GM12875 (cell line): ENCODE results near the gene SORBS1.

ENCODE experiments used
- H3K4me3 ChIP-seq: one replicate; pipeline ENCODE4 v1.5.1; 2011; ENCODE audit warnings: low read depth, low read length, control low read depth
- TF ChIP-seq, protein P1 (sequence below): IDR thresholded peaks from 2 replicates; pipeline ENCODE4 v1.5.1; 2011; ENCODE audit warnings: low read depth, mild to moderate bottlenecking, control low read depth, inconsistent platforms, low read length, moderate library complexity, borderline replicate concordance; ENCODE audit not compliant: insufficient read depth

Gene SORBS1

DNA sequence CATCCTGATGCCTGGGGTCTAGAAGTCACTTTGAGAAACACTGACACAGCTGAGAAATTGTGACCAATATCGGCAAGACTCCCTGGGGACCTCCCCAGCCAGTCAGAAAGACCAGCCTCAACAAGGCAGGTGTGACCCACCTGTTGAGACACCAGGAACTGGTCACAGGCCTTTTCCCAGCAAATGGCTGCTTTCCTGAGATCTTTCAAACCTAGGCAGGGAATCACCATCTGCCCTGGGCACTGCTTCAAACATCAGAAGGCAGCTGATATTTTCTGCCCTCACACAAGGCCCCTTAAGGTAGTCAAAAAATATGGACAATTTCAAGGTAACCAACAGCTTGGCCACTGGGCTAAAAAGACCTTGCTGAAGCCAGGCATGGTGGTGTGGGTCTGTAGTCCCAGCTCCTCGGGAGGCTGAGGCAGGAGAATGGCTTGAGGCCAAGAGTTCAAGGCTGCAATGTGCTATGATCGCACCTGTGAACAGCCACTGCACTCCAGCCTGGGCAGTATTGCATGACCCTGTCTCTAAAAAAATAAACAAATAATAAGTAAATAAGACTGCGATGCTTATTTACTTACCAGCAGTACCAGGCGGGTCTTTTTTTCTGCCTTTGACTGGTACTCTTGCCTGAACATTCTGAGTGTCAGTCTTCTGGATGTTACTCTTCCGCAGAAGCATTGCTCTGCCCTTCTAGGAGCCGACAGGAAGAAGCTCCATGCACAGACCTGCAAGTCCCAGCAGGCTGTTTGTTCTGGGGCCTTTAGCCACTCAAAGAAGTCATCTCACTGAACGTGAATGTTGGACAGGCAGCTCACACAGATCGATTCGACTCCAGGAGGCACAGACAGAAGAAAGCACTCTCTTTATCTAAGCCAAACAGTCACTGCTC lies 59.7 kb downstream of the SORBS1 start:
- TF ChIP-seq, protein P1, sequence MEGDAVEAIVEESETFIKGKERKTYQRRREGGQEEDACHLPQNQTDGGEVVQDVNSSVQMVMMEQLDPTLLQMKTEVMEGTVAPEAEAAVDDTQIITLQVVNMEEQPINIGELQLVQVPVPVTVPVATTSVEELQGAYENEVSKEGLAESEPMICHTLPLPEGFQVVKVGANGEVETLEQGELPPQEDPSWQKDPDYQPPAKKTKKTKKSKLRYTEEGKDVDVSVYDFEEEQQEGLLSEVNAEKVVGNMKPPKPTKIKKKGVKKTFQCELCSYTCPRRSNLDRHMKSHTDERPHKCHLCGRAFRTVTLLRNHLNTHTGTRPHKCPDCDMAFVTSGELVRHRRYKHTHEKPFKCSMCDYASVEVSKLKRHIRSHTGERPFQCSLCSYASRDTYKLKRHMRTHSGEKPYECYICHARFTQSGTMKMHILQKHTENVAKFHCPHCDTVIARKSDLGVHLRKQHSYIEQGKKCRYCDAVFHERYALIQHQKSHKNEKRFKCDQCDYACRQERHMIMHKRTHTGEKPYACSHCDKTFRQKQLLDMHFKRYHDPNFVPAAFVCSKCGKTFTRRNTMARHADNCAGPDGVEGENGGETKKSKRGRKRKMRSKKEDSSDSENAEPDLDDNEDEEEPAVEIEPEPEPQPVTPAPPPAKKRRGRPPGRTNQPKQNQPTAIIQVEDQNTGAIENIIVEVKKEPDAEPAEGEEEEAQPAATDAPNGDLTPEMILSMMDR = no peak
- H3K4me3 ChIP-seq = no peak overlapping the region

DNA sequence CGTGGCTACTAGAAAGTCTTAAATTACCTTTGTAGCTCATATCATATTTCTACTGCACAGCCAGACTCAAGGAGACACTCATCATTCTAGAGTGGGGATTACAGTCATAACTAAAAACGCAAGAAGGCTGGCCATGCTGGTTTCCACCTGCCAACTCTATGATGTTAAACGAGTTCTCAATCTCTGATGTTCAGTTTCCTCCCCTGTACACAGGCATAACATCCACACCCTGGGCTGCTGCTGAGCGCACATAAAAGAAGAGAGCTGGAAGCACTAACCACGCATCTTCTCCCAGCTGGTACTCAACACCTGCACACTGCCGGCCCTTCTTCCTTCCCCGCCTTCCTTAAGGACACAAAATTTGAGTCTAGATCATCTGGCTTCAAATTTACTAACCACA lies 60.5 kb downstream of the SORBS1 start:
- TF ChIP-seq, protein P1 = no peak
- no peak overlapping the region for H3K4me3 ChIP-seq

DNA sequence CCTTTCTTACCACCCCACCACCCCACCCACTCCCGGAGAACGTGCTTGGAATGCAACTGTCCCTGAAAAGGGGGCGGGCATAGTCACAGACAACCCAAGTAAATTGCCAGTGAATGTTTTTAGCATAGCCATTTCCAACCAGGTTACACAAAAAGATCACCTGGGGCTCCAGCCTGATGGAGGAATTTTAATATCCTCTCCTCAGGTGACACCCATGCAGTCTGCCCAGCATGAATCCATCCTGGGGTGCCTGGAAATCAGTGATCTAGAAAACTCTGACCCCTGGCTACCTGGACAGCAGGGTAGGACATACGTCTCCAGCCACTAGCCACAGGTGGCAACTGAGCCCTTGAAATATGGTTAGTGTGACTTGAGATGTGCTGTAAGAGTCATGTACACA lies 61.1 kb downstream of the SORBS1 start:
- H3K4me3 ChIP-seq = no peak overlapping the region
- TF ChIP-seq, protein P1 = no peak

DNA sequence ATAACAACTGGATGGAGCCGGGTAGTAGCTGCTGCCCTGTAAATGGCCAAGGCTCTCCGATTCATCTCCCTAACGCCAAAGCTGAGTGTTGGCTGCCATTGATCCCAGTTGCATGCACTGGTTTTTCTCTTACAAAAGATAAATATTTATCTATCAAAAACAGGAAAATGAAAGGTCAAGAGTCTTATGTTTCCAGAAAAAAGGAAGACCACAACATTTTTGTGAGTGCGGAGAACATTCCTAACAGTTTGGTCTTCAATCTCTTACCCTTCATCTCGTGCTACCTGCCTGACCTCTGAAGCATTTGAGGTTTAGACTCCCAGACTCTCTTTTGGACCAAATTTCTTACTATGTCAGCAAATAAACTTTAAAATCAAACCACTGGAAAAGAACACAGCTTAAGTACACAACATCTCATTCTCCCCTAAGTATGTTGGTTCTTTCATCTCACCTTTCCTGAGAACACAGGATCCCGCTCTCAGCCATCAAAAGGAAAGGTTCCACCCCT lies 61.6 kb downstream of the SORBS1 start:
- TF ChIP-seq, protein P1 = no peak
- no peak overlapping the region for H3K4me3 ChIP-seq

DNA sequence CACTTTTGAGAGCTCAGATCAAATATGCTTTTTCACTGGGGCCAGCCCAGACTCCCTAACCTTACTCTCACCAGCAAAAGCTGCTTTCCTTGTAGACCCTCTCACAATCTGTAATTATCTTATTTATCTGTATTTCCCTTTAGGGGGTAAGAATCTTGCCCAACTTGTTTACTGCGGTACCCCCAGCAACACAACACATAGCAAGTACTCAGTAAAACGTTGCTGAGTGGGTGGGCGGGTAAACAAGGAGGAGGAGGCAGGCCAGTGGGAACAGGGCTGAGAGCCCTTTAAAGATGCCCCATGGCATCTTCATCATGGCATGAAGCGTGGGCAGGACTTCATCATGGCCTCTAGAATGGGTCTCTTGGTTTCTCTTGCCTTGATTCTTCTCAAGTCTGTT lies 64.2 kb downstream of the SORBS1 start:
- TF ChIP-seq, protein P1 = no peak
- H3K4me3 ChIP-seq = no peak overlapping the region

DNA sequence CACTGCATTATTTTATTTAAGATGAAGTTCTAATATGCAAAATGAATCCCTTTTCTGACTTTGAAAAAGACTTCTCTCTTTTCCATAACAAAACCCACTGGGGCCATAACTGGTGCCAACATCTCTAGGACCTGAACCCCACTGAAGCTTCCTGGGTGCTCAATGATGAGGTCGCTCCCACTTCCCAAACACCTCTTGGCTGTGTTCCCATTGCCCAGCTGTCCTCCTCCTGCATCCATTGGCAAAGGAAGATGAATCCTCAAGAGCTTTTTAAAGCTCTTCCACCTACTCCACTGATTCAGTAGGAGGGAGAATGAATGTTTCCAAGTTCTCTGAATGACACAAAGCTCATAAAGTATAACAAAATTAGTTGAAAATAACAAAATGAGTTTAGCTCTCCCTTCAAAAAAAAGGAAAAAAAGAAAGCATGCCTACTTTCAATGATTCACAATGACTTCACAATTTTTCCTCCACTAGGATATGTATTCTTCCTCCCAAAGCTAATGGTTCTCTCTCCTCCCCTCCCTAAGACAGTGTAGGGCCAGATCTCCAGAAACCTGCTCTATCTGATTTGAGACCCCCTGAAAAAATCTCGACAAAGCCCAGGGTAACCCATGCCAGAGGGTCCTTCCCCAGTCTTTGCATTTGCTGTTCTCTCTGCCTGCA lies 64.8 kb downstream of the SORBS1 start:
- TF ChIP-seq, protein P1 = no peak
- H3K4me3 ChIP-seq = no peak overlapping the region
